ENCODE measurements around the gene CAPZA2.

Gene CAPZA2

DNA sequence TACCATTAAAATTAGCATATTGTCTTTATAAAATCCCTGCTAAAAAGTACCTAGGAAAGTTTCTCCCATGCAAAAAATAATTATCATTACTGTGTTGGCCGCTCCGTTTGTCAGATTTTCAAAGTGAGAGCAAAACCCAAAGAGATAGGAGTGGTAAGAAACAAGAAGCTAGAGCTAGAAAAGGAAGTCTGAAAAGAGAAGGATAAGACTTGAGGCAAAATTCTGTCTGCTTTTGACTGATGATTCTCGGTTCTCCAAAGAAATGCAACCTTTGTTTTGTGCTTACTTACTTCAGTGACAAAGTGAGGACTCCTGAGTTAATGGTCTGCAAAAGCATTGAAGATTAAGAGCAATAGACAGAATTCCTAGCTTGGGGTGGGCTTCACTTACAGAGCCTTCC, 33.3 kb upstream of the CAPZA2 start:
- TF ChIP-seq, protein P1, sequence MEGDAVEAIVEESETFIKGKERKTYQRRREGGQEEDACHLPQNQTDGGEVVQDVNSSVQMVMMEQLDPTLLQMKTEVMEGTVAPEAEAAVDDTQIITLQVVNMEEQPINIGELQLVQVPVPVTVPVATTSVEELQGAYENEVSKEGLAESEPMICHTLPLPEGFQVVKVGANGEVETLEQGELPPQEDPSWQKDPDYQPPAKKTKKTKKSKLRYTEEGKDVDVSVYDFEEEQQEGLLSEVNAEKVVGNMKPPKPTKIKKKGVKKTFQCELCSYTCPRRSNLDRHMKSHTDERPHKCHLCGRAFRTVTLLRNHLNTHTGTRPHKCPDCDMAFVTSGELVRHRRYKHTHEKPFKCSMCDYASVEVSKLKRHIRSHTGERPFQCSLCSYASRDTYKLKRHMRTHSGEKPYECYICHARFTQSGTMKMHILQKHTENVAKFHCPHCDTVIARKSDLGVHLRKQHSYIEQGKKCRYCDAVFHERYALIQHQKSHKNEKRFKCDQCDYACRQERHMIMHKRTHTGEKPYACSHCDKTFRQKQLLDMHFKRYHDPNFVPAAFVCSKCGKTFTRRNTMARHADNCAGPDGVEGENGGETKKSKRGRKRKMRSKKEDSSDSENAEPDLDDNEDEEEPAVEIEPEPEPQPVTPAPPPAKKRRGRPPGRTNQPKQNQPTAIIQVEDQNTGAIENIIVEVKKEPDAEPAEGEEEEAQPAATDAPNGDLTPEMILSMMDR (IDR thresholded peaks at IDR 0.05; ENCODE audit: low read depth, low read length): no peak
- H3K4me3 ChIP-seq (ENCODE audit: low read depth, low read length): no peak overlapping the region

DNA sequence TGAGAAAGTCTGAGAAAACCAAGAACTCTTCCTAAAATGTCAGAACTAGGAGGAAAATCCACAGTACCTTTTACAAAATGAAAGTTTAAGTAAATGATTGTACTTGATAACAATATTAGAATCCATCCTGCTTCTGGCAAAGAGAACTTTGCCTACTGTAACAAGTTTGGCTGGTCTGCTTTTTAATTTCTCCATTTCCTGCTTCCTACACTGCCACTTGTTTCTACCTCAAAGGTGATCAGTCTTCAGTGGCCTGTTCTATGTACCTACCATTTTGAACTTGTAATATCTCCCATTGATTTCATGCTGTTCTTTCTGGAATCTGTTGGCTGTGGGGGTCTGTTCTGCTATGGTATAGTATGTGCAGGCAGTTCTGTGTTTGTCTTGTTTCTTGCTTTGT, 32.9 kb upstream of the CAPZA2 start:
- TF ChIP-seq, protein P1 (IDR thresholded peaks at IDR 0.05; ENCODE audit: low read depth, low read length): no peak
- no peak overlapping the region for H3K4me3 ChIP-seq (ENCODE audit: low read depth, low read length)

DNA sequence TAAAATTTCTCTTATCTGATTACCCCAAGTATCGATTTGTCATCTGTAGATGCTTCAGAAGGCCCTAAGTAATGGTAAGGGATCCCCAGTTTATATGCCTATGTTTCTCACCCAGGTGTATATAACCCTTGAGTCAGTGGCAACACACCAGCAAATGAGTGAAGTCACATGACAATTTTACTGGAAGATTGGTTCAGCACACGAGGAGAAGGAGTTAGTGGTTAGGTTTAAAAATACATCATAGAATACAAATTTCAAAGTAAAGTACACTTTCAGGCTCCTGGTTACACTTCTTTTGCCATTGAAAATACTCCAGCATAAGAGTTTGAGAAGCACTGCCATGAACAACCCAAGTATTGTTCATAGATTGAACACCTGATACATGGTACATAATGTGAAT, 29.7 kb upstream of the CAPZA2 start:
- TF ChIP-seq, protein P1 (IDR thresholded peaks at IDR 0.05; ENCODE audit: low read depth, low read length): no peak
- H3K4me3 ChIP-seq (ENCODE audit: low read depth, low read length): no peak overlapping the region

DNA sequence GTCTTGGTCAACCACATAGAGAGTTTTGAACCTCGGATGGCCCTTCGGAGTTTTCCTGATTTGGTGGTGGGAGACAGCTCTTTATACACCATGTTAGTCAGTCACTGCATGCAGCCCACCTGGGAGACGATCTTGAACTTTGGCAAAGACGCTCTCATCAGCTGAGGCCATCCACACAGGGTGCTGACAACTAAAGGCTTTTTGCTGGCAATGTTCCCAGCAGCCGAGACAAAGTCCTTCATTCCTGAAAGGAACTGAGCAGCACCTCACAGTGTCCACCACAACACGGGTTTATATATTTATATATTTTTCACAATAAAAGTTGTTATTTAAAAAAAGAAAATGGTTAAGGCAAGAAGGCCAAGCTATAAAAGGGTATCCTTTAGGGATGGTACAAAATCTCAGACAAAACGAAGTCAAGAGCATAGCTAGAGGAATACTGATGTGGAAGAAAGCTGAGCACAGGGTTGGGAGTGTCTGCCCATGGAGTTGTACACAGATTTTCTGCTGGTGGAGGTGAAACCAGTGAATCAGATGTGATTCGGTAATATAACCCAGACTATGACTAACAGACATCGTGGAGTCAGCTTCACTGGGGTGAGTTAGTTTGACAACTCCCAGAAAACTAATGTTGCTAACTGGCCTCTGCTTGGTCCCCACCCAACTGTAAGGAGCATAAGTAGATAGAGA, 27.4 kb upstream of the CAPZA2 start:
- TF ChIP-seq, protein P1 (IDR thresholded peaks at IDR 0.05; ENCODE audit: low read depth, low read length): no peak
- no peak overlapping the region for H3K4me3 ChIP-seq (ENCODE audit: low read depth, low read length)

DNA sequence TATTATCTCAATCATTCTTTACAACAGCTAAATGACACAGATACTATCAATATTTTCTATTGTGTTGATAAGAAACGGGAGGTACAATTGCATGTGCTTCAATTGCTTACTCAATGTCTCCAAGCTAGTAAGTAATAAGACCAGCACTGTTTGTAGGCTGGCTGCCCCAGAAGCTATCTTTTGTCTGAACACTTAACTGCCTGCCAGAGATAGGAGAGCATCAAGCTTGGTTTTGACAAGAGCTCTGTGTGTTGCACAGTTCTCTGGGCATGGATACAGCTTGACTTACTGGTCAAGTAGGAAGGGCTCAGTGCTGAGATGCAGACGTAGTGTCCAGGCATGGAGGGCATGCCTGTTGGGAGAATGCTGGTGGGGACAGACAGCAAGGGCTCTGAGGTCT, 26.3 kb upstream of the CAPZA2 start:
- TF ChIP-seq, protein P1 (IDR thresholded peaks at IDR 0.05; ENCODE audit: low read depth, low read length): no peak
- H3K4me3 ChIP-seq (ENCODE audit: low read depth, low read length): no peak overlapping the region

DNA sequence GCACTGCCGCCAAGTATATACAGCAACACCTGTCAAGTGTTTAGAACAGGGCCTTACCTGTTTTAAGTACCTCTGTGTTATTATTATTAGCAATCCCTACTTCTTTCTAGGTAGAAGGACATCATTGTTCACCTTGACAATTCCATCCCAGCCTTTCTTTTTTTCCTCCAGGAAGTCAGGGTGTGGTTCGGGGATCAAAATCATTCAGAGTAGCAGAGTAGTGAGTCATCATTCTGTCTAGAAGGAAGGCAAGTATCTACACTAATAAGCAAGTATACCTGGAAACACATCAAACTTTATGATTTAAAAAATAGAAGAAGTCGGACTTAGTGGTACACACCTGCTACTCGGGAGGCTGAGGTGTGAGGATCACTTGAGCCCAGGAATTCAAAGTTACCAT, 25.5 kb upstream of the CAPZA2 start:
- TF ChIP-seq, protein P1 (IDR thresholded peaks at IDR 0.05; ENCODE audit: low read depth, low read length): no peak
- no peak overlapping the region for H3K4me3 ChIP-seq (ENCODE audit: low read depth, low read length)

DNA sequence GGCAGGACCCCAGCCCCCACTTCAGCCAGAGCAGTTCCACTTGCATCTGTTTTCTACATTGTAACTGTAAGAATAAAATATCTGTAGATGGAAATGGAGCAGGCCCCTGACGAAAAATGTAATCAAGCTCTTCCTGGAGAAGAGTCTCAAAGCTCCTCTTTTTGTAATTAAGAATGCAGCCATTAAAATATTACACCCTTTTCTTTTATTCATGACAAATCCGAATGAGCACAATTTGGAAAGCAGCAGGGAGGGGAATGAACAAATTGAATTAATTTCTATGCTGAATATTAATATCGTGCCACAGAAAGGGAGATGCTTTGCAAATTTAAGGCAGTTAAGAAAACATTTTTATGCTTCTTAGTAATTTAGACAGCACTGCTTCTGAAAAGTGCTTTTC, 24.8 kb upstream of the CAPZA2 start:
- TF ChIP-seq, protein P1 (IDR thresholded peaks at IDR 0.05; ENCODE audit: low read depth, low read length): no peak

More for the DNA sequence above, 24.8 kb upstream of the CAPZA2 start:
- H3K4me3 ChIP-seq (ENCODE audit: low read depth, low read length): no peak overlapping the region
